NCI-H1694 (cell line): ENCODE data around the gene SOBP.

Source experiments
- DNase-seq: peaks from one replicate; lab custom pipeline; 2025; lab: John Stamatoyannopoulos, UW

Gene SOBP

GRCh38 chr6:107658920-107659865, 169.3 kb downstream of the SOBP start:
- no peak for DNase-seq

GRCh38 chr6:107660839-107661238, 170.9 kb downstream of the SOBP start:
- DNase-seq, result no peak

- DNase-seq, result no peak
Measured at GRCh38 chr6:107661291-107661690, 171.4 kb downstream of the SOBP start.

- no peak for DNase-seq
Measured at GRCh38 chr6:107662333-107662732, 172.4 kb downstream of the SOBP start.

GRCh38 chr6:107663308-107663707, 173.4 kb downstream of the SOBP start:
- no peak for DNase-seq

GRCh38 chr6:107665382-107665781, 175.5 kb downstream of the SOBP start:
- DNase-seq, result no peak

- no peak for DNase-seq
Measured at GRCh38 chr6:107666084-107666980, 176.4 kb downstream of the SOBP start.

- no peak for DNase-seq
Measured at GRCh38 chr6:107666981-107667601, 177.2 kb downstream of the SOBP start.

- DNase-seq, result no peak
Measured at GRCh38 chr6:107667790-107668189, 177.9 kb downstream of the SOBP start.

GRCh38 chr6:107668743-107669474, 179.0 kb downstream of the SOBP start:
- DNase-seq, result no peak

- DNase-seq, result no peak
Measured at GRCh38 chr6:107670792-107671199, 180.9 kb downstream of the SOBP start.

GRCh38 chr6:107673076-107673494, 183.2 kb downstream of the SOBP start:
- no peak for DNase-seq

- peak; percentile 43 for DNase-seq
Measured at GRCh38 chr6:107674995-107675738, 185.2 kb downstream of the SOBP start.

- DNase-seq, result no peak
Measured at GRCh38 chr6:107676042-107676441, 186.1 kb downstream of the SOBP start.

- no peak for DNase-seq
Measured at GRCh38 chr6:107677399-107677798, 187.5 kb downstream of the SOBP start.

- DNase-seq, result no peak
Measured at GRCh38 chr6:107679457-107679856, 189.5 kb downstream of the SOBP start.

GRCh38 chr6:107682721-107683120, 192.8 kb downstream of the SOBP start:
- DNase-seq, result no peak

- no peak for DNase-seq
Measured at GRCh38 chr6:107683183-107683582, 193.3 kb downstream of the SOBP start.

- no peak for DNase-seq
Measured at GRCh38 chr6:107684996-107685395, 195.1 kb downstream of the SOBP start.

- no peak for DNase-seq
Measured at GRCh38 chr6:107689190-107689589, 199.3 kb downstream of the SOBP start.
